AG09309 (cell line): ENCODE data around the gene HIVEP1.

Experiments
- DNase-seq: peaks from one replicate; pipeline ENCODE4 v3.0.0-alpha.2; 2010; ENCODE audit warnings: low read depth
- H3K4me3 ChIP-seq: 2 replicates; pipeline ENCODE4 v1.5.1; 2011; ENCODE audit warnings: mild to moderate bottlenecking, low read depth, low read length, moderate library complexity; ENCODE audit not compliant: control insufficient read depth
- CTCF ChIP-seq: IDR thresholded peaks from 2 replicates; pipeline ENCODE4 v1.5.1; 2011; ENCODE audit warnings: mild to moderate bottlenecking, low read depth, low read length, inconsistent platforms; ENCODE audit not compliant: insufficient read depth, control insufficient read depth; ENCODE audit errors: missing control alignments

HIVEP1 gene

GRCh38 chr6:12178521-12178920, 166.4 kb downstream of the HIVEP1 start:
- H3K4me3 ChIP-seq, result no peak overlapping the region
- no peak for TF ChIP-seq CTCF
- DNase-seq, result no peak

GRCh38 chr6:12181481-12181880, 169.4 kb downstream of the HIVEP1 start:
- H3K4me3 ChIP-seq, result no peak overlapping the region
- no peak for TF ChIP-seq CTCF
- no peak for DNase-seq

- no peak for DNase-seq
- no peak for TF ChIP-seq CTCF
Measured at GRCh38 chr6:12182676-12183075, 170.6 kb downstream of the HIVEP1 start.

GRCh38 chr6:12185081-12185673, 173.1 kb downstream of the HIVEP1 start:
- no peak for TF ChIP-seq CTCF
- DNase-seq, result no peak

More at GRCh38 chr6:12182676-12183075, 170.6 kb downstream of the HIVEP1 start:
- no peak overlapping the region for H3K4me3 ChIP-seq

GRCh38 chr6:12186528-12186927, 174.4 kb downstream of the HIVEP1 start:
- no peak for TF ChIP-seq CTCF
- no peak for DNase-seq
- no peak overlapping the region for H3K4me3 ChIP-seq

More at GRCh38 chr6:12185081-12185673, 173.1 kb downstream of the HIVEP1 start:
- no peak overlapping the region for H3K4me3 ChIP-seq

GRCh38 chr6:12189150-12189549, 177.0 kb downstream of the HIVEP1 start:
- H3K4me3 ChIP-seq, result no peak overlapping the region
- DNase-seq, result no peak
- no peak for TF ChIP-seq CTCF

- no peak for DNase-seq
- no peak overlapping the region for H3K4me3 ChIP-seq
- TF ChIP-seq CTCF, result no peak
Measured at GRCh38 chr6:12189661-12190060, 177.5 kb downstream of the HIVEP1 start.
